ENCODE measurements around the gene OR52E6. TPM values are rescaled to one million over a fixed set of nuclear protein-coding genes. Genes with fewer than 3 reads are reported as not detected.

OR52E6 gene
- total RNA-seq, 4 donors from 2014 or later: not detected

DNA sequence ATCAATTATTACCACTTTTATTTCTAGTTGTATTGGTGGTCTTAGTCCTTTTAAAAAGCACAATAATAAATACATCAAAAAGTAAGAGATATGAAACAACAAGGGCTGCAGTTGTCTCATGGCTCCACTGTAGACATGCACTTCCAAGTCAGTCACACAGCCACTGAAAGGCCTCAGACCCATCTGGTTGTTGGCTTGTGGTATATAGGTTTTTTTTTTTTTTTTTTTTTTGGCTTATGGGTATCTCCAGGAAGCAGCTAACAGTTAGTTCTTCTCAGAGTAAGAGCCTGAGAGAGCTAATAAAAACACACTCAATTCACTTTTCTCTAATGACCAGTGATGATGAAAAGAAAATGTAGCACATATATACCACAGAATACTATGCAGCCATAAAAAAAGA is 6.0 kb upstream of the OR52E6 start:
- Histone ChIP-seq H3K4me3 (no peak overlapping the region), H3K27me3 (no peaks in the 10 kb centered on the region), H3K9me3 (peaks cover 0 to 7% (median 0%) of the 10 kb centered on the region in 4 donors), H3K27ac (replicated peaks in 1 of 4) (no peak overlapping the region), H3K4me1 (no peaks in the 10 kb centered on the region), H3K36me3 (no peaks in the 10 kb centered on the region)
- intact Hi-C loops (cut with DNase I): no loop called here
- DNase-seq (ENCODE audit: extremely low spot score): no peak
- TF ChIP-seq, protein P1, sequence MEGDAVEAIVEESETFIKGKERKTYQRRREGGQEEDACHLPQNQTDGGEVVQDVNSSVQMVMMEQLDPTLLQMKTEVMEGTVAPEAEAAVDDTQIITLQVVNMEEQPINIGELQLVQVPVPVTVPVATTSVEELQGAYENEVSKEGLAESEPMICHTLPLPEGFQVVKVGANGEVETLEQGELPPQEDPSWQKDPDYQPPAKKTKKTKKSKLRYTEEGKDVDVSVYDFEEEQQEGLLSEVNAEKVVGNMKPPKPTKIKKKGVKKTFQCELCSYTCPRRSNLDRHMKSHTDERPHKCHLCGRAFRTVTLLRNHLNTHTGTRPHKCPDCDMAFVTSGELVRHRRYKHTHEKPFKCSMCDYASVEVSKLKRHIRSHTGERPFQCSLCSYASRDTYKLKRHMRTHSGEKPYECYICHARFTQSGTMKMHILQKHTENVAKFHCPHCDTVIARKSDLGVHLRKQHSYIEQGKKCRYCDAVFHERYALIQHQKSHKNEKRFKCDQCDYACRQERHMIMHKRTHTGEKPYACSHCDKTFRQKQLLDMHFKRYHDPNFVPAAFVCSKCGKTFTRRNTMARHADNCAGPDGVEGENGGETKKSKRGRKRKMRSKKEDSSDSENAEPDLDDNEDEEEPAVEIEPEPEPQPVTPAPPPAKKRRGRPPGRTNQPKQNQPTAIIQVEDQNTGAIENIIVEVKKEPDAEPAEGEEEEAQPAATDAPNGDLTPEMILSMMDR (IDR thresholded peaks at IDR 0.05): no peak
- TF ChIP-seq EP300 (IDR thresholded peaks at IDR 0.05) (no peak), POLR2AphosphoS5 (IDR thresholded peaks at IDR 0.05) (no peak), POLR2A (IDR thresholded peaks at IDR 0.05; ENCODE audit: low read depth) (no peak)

DNA sequence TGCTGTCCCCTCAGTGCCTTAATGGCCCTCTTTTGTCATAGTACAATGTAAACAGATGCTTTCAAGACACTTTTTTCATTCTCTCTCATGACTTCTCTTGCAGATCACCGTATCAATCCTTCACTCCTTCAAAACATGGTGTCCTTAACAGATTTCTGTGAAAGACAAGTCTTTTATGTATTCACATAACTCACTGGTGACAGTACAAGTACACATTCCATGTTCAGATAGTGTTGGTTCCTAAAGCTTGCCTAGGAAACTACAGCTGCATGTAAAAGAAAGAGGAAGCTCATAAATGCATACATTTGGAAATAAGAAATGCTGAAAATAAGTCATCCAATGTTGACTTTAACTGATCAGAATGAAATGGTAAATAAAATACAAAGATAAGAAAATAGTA is 5.0 kb upstream of the OR52E6 start:
- no peaks in the 10 kb centered on the region for H3K4me1 ChIP-seq
- intact Hi-C loops (cut with DNase I): no loop called here
- H3K27me3 ChIP-seq: no peaks in the 10 kb centered on the region
- peaks cover 0 to 4% (median 0%) of the 10 kb centered on the region in 4 donors for H3K9me3 ChIP-seq
- H3K4me3 ChIP-seq: no peak overlapping the region
- no peak for TF ChIP-seq EP300 (IDR thresholded peaks at IDR 0.05)
- TF ChIP-seq POLR2A (IDR thresholded peaks at IDR 0.05; ENCODE audit: low read depth): no peak
- no peak for TF ChIP-seq POLR2AphosphoS5 (IDR thresholded peaks at IDR 0.05)
- TF ChIP-seq, protein P1 (IDR thresholded peaks at IDR 0.05): no peak
- 64% methylated on average over 1 of the region's 1 CpG for WGBS
- no peak overlapping the region for H3K27ac ChIP-seq (replicated peaks in 1 of 4)
- H3K36me3 ChIP-seq: no peaks in the 10 kb centered on the region
- DNase-seq (ENCODE audit: extremely low spot score): no peak

DNA sequence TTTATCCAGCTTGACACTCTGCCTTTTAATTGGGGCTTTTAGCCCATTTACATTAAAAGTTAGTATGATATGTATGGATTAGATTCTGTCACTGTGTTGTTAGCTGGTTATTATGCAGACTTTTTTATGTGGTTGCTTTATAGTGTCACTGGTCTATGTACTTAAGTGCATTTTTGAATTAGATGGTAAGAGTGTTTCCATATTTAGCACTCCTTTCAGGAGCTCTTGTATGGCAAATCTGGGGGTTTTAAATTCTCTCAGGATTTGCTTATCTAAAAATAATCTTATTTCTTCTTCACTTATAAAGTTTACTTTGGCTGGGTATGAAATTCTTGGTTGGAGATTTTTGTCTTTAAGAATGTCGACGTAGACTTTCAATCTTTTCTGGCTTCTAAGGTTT is 4.0 kb downstream of the OR52E6 start:
- TF ChIP-seq, protein P1 (IDR thresholded peaks at IDR 0.05): no peak
- TF ChIP-seq EP300 (IDR thresholded peaks at IDR 0.05) (no peak), POLR2AphosphoS5 (IDR thresholded peaks at IDR 0.05) (no peak), POLR2A (IDR thresholded peaks at IDR 0.05; ENCODE audit: low read depth) (no peak)
- H3K9me3 ChIP-seq: no peaks in the 10 kb centered on the region
- H3K27me3 ChIP-seq: no peaks in the 10 kb centered on the region
- no peaks in the 10 kb centered on the region for H3K4me1 ChIP-seq
- H3K27ac ChIP-seq (replicated peaks in 1 of 4): no peak overlapping the region
- 90% methylated on average over 2 of the region's 2 CpGs for WGBS
- intact Hi-C loops (cut with DNase I): no loop called here
- no peaks in the 10 kb centered on the region for H3K36me3 ChIP-seq
- DNase-seq (ENCODE audit: extremely low spot score): no peak
- H3K4me3 ChIP-seq: no peak overlapping the region

DNA sequence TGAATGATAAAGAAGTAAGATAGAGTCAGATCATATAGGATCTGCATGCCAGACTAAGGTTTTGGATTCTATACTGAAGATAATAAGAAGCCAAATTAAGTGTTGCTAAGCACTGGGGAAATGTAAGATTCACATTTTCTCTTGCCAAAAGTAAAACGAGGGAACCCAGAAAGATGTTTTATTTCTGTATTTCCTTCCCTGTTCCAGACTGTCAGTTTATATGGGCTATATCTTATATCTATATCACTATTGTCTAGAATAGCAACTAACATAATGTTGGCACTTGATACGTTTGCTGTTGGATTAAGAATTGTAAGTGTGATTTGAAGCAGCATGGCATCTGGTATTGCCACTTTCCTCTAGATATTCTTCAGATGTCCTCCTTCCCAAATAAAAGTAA is 8.3 kb downstream of the OR52E6 start:
- Histone ChIP-seq H3K4me1 (no peaks in the 10 kb centered on the region), H3K9me3 (no peaks in the 10 kb centered on the region), H3K27me3 (no peaks in the 10 kb centered on the region), H3K27ac (replicated peaks in 1 of 4) (no peak overlapping the region), H3K4me3 (no peak overlapping the region), H3K36me3 (no peaks in the 10 kb centered on the region)
- TF ChIP-seq, protein P1 (IDR thresholded peaks at IDR 0.05): no peak
- TF ChIP-seq POLR2A (IDR thresholded peaks at IDR 0.05; ENCODE audit: low read depth): no peak
- no peak for TF ChIP-seq POLR2AphosphoS5 (IDR thresholded peaks at IDR 0.05)
- TF ChIP-seq EP300 (IDR thresholded peaks at IDR 0.05): no peak
- no peak for DNase-seq (ENCODE audit: extremely low spot score)
- intact Hi-C loops (cut with DNase I): no loop called here
- WGBS: 60% methylated on average over 2 of the region's 2 CpGs

DNA sequence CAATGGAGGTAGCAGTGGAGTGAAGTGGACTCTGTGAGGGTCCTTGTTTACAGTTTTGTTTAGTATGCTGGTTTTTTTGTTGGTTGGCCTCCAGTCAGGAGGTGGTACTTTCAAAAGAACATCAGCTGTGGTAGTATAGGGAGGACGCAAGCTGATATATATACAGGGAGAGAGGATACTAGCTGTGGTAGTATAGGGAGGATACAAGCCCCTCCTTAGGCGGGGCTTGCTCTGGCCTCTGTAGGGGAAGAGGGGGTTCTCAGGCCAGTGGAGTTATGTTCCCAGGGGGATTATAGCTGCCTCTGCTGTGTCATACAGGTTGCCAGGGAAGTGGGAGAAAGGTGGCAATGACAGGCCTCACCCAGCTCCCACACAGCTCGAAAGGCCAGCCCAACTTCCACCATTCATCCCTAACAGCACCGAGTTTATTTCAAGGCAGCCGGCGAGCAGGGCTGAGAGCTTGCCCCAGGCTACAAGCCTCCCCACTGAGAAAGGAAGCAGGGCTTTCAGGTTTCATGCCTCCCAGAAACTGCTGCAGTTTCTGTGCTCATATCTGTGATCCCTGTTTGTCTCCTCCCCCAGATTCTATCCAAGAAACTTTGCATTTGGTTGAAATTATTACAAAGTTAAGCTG is 10.4 kb downstream of the OR52E6 start:
- H3K4me3 ChIP-seq: no peak overlapping the region
- H3K4me1 ChIP-seq: no peaks in the 10 kb centered on the region
- H3K36me3 ChIP-seq: no peaks in the 10 kb centered on the region
- no peak overlapping the region for H3K27ac ChIP-seq (replicated peaks in 1 of 4)
- DNase-seq (ENCODE audit: extremely low spot score): no peak
- H3K27me3 ChIP-seq: no peaks in the 10 kb centered on the region
- intact Hi-C loops (cut with DNase I): no loop called here
- WGBS: 71% methylated on average over 6 of the region's 6 CpGs
- H3K9me3 ChIP-seq: no peaks in the 10 kb centered on the region
- TF ChIP-seq POLR2A (IDR thresholded peaks at IDR 0.05; ENCODE audit: low read depth) (no peak), EP300 (IDR thresholded peaks at IDR 0.05) (no peak), POLR2AphosphoS5 (IDR thresholded peaks at IDR 0.05) (no peak)
- TF ChIP-seq, protein P1 (IDR thresholded peaks at IDR 0.05): no peak
